Neural cell (in vitro differentiated cells): Measurements from ENCODE around the gene ZNF618. TPM values are rescaled to one million over a fixed set of nuclear protein-coding genes. Genes with fewer than 3 reads are reported as not detected.
A peak's percentile ranks its signal among the peaks of the same experiment; 100 is the strongest.

ENCODE experiments used
- H2AFZ ChIP-seq: fragments of 200-600, 300-800 bp; sonication (generic), shearing (Covaris generic); 2 replicates; pipeline ENCODE4 v1.6.0; 2014; ENCODE audit warnings: low read depth, mild to moderate bottlenecking, antibody characterized with exemption, low read length, moderate library complexity
- H3F3A ChIP-seq: fragments of 200-600 bp; shearing (Covaris generic); 2 replicates; pipeline ENCODE4 v1.6.1; 2016; ENCODE audit warnings: mild to moderate bottlenecking, moderate library complexity, mixed read lengths, antibody characterized with exemption, low read length; ENCODE audit not compliant: insufficient read depth, poor library complexity, severe bottlenecking
- H3K27ac ChIP-seq: fragments of 200-600, 300-800 bp; sonication (generic), shearing (Covaris generic); 2 replicates; pipeline ENCODE4 v1.5.1; 2014; ENCODE audit warnings: mild to moderate bottlenecking, low read length, moderate library complexity
- H3K27me3 ChIP-seq: fragments of 300-800, 200-600 bp; sonication (generic), shearing (Covaris generic); 2 replicates; pipeline ENCODE4 v1.6.0; 2014; ENCODE audit warnings: mild to moderate bottlenecking, low read depth, low read length, moderate library complexity; ENCODE audit not compliant: insufficient read depth
- H3K36me3 ChIP-seq: fragments of 300-800, 200-600 bp; sonication (generic), shearing (Covaris generic); 2 replicates; pipeline ENCODE4 v1.5.1; 2014; ENCODE audit warnings: mild to moderate bottlenecking, antibody characterized with exemption, low read length, moderate library complexity; ENCODE audit not compliant: insufficient read depth
- H3K4me2 ChIP-seq: fragments of 300-800, 200-600 bp; sonication (generic), shearing (Covaris generic); 2 replicates; pipeline ENCODE4 v1.6.0; 2014; ENCODE audit warnings: mild to moderate bottlenecking, low read length
- H3K4me3 ChIP-seq: fragments of 300-800, 200-600 bp; sonication (generic), shearing (Covaris generic); 2 replicates; pipeline ENCODE4 v1.5.1; 2014; ENCODE audit warnings: mild to moderate bottlenecking, low read length, moderate library complexity
- H3K79me2 ChIP-seq: fragments of 200-600 bp; shearing (Covaris generic); replicated peaks from 2 replicates; pipeline ENCODE4 v1.6.0; 2014; ENCODE audit warnings: mild to moderate bottlenecking, low read length, moderate library complexity; ENCODE audit not compliant: insufficient read depth
- H3K9ac ChIP-seq: fragments of 300-800, 200-600 bp; sonication (generic), shearing (Covaris generic); 2 replicates; pipeline ENCODE4 v1.6.1; 2016; ENCODE audit warnings: mild to moderate bottlenecking, low read length, mixed read lengths
- H3K9me2 ChIP-seq: fragments of 200-600 bp; shearing (Covaris generic); 2 replicates; pipeline ENCODE4 v1.6.1; 2016; ENCODE audit warnings: mild to moderate bottlenecking, low read length, mixed read lengths; ENCODE audit not compliant: insufficient read depth
- H3K9me3 ChIP-seq: fragments of 200-600, 300-800 bp; sonication (generic), shearing (Covaris generic); 2 replicates; pipeline ENCODE4 v1.6.1; 2016; ENCODE audit warnings: mild to moderate bottlenecking, mixed run types, low read length, moderate library complexity, mixed read lengths
- H4K20me1 ChIP-seq: fragments of 200-600 bp; shearing (Covaris generic); 2 replicates; pipeline ENCODE4 v1.6.1; 2016; ENCODE audit warnings: mild to moderate bottlenecking, mixed run types; ENCODE audit not compliant: insufficient read depth
- EP300 ChIP-seq: fragments of 450-650 bp; conservative IDR thresholded peaks from 2 replicates; pipeline ENCODE4 v1.6.1; 2014; ENCODE audit warnings: antibody characterized with exemption, mild to moderate bottlenecking, moderate library complexity; ENCODE audit not compliant: poor library complexity, severe bottlenecking
- EZH2 ChIP-seq: fragments of 200-600, 300-800 bp; shearing (Covaris generic), sonication (generic); IDR thresholded peaks from 2 replicates; pipeline ENCODE4 v1.6.1; 2014; ENCODE audit warnings: antibody characterized with exemption, low read length, borderline replicate concordance, mild to moderate bottlenecking; ENCODE audit not compliant: insufficient read depth, poor library complexity, severe bottlenecking
- MXI1 ChIP-seq: fragments of 450-650 bp; conservative IDR thresholded peaks from 2 replicates; pipeline ENCODE4 v1.6.1; 2014; ENCODE audit warnings: antibody characterized with exemption, mild to moderate bottlenecking; ENCODE audit not compliant: poor library complexity, severe bottlenecking
- POLR2AphosphoS5 ChIP-seq: IDR thresholded peaks from 2 replicates; pipeline ENCODE4 v1.6.1; 2012
- RAD21 ChIP-seq: fragments of 450-650 bp; conservative IDR thresholded peaks from 2 replicates; pipeline ENCODE4 v1.6.1; 2014; ENCODE audit warnings: antibody characterized with exemption, mild to moderate bottlenecking, moderate library complexity
- REST ChIP-seq: IDR thresholded peaks from 2 replicates; pipeline ENCODE4 v1.6.1; 2012; ENCODE audit warnings: borderline replicate concordance
- SMC3 ChIP-seq: fragments of 450-650 bp; conservative IDR thresholded peaks from 2 replicates; pipeline ENCODE4 v1.6.1; 2014; ENCODE audit warnings: antibody characterized with exemption, mild to moderate bottlenecking, moderate library complexity; ENCODE audit not compliant: poor library complexity
- TAF1 ChIP-seq: IDR thresholded peaks from 2 replicates; pipeline ENCODE4 v1.6.1; 2012; ENCODE audit warnings: low read depth
- polyA plus RNA-seq: library from polyadenylated mRNA; depleted of rRNA; stranded (reverse); fragments of >200 nt; gene quantifications from 2 replicates; pipeline ENCODE4 v1.2.3, GENCODE V29; 2014
- TF ChIP-seq, protein P1 (sequence below): fragments of 450-650 bp; IDR thresholded peaks from 2 replicates; pipeline ENCODE4 v1.5.1; 2014; ENCODE audit warnings: antibody characterized with exemption, mild to moderate bottlenecking, moderate library complexity; ENCODE audit not compliant: poor library complexity, severe bottlenecking

Gene ZNF618
- polyA plus RNA-seq, 1 donor from 2014 or later: 7.1 TPM

DNA sequence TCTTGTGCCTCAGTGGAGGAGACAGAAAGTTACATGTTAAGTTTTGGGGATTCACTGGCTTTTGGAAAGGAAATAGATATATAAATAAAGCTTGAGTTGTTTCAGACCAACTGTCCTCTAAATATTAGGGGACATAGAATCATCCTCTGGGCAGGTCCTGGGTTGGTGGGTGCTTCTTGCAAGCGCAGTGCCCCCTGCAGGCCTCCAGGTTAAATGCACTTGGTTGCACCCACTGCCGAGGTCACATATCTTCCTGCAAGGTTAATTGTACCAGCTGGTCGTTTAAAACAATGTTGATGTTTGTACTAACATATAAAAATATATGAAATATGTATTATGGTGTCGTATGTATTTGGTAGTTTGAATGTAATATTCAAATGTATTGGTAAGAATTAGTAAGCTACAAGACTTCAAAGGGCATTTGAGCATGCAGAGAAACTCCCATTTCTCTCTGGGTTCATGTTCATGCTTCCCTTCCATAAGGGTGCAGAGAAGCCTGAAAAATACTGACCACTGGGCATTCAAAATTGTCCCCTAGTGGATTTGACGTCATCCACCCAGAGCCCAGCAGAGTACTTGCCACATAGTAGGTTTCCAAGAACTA, 87.0 kb downstream of the ZNF618 start:
- no peak overlapping the region for H3K9ac ChIP-seq
- H3K27me3 ChIP-seq: no peaks in the 10 kb centered on the region
- H3F3A ChIP-seq: no peaks in the 10 kb centered on the region
- TF ChIP-seq TAF1: no peak
- no peak for TF ChIP-seq MXI1
- TF ChIP-seq REST: no peak
- TF ChIP-seq, protein P1, sequence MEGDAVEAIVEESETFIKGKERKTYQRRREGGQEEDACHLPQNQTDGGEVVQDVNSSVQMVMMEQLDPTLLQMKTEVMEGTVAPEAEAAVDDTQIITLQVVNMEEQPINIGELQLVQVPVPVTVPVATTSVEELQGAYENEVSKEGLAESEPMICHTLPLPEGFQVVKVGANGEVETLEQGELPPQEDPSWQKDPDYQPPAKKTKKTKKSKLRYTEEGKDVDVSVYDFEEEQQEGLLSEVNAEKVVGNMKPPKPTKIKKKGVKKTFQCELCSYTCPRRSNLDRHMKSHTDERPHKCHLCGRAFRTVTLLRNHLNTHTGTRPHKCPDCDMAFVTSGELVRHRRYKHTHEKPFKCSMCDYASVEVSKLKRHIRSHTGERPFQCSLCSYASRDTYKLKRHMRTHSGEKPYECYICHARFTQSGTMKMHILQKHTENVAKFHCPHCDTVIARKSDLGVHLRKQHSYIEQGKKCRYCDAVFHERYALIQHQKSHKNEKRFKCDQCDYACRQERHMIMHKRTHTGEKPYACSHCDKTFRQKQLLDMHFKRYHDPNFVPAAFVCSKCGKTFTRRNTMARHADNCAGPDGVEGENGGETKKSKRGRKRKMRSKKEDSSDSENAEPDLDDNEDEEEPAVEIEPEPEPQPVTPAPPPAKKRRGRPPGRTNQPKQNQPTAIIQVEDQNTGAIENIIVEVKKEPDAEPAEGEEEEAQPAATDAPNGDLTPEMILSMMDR: peak; percentile 35
- H4K20me1 ChIP-seq: no peaks in the 10 kb centered on the region
- H3K9me3 ChIP-seq: no peaks in the 10 kb centered on the region
- peaks cover 5% of the 10 kb centered on the region for H3K36me3 ChIP-seq
- no peak overlapping the region for H3K4me2 ChIP-seq
- peaks cover 24% of the 10 kb centered on the region for H3K79me2 ChIP-seq
- no peak overlapping the region for H2AFZ ChIP-seq
- H3K9me2 ChIP-seq: no peaks in the 10 kb centered on the region
- no peak overlapping the region for H3K27ac ChIP-seq
- no peak overlapping the region for H3K4me3 ChIP-seq

- no peaks in the 10 kb centered on the region for H4K20me1 ChIP-seq
- no peak overlapping the region for H3K4me2 ChIP-seq
- peak overlapping the region; percentile 3 for H3K4me3 ChIP-seq
Observed at GRCh38 chr9:113963696-113964494, 87.8 kb downstream of the ZNF618 start.

More at GRCh38 chr9:113963696-113964494, 87.8 kb downstream of the ZNF618 start:
- no peak for TF ChIP-seq RAD21
- TF ChIP-seq, protein P1: no peak
- TF ChIP-seq SMC3: no peak
- no peak for TF ChIP-seq MXI1
- no peak for TF ChIP-seq TAF1
- no peak for TF ChIP-seq POLR2AphosphoS5
- no peak for TF ChIP-seq EZH2
- no peak for TF ChIP-seq EP300
- TF ChIP-seq REST: no peak
- H3F3A ChIP-seq: no peaks in the 10 kb centered on the region
- H3K9me3 ChIP-seq: peaks cover 5% of the 10 kb centered on the region
- peaks cover 24% of the 10 kb centered on the region for H3K79me2 ChIP-seq
- H3K9ac ChIP-seq: no peak overlapping the region
- no peak overlapping the region for H2AFZ ChIP-seq
- peak overlapping the region; percentile 56 for H3K27ac ChIP-seq
- no peaks in the 10 kb centered on the region for H3K9me2 ChIP-seq
- no peaks in the 10 kb centered on the region for H3K27me3 ChIP-seq
- H3K36me3 ChIP-seq: peaks cover 5% of the 10 kb centered on the region
